Subcutaneous adipose tissue (tissue), 4 donors: ENCODE results near the gene ASCL1. TPM values are rescaled to one million over a fixed set of nuclear protein-coding genes. Genes with fewer than 3 reads are reported as not detected.

ENCODE experiments used
- CTCF ChIP-seq: fragments of 450-650 bp; IDR thresholded peaks from one replicate; pipeline ENCODE4 v1.5.1; 2016; ENCODE audit warnings: low read depth, mild to moderate bottlenecking, control low read depth, antibody characterized with exemption, moderate library complexity
- total RNA-seq, 4 donors: library from RNA; depleted of rRNA; stranded (reverse); fragments of >200 nt; gene quantifications; one replicate each; pipeline ENCODE4 v1.1.0, GENCODE V29; 2016

Gene ASCL1
- total RNA-seq, 4 donors from 2014 or later, result not detected

- no peak for TF ChIP-seq CTCF
These were observed 41.0 kb upstream of the ASCL1 start for GRCh38 chr12:102916252-102917025.

DNA sequence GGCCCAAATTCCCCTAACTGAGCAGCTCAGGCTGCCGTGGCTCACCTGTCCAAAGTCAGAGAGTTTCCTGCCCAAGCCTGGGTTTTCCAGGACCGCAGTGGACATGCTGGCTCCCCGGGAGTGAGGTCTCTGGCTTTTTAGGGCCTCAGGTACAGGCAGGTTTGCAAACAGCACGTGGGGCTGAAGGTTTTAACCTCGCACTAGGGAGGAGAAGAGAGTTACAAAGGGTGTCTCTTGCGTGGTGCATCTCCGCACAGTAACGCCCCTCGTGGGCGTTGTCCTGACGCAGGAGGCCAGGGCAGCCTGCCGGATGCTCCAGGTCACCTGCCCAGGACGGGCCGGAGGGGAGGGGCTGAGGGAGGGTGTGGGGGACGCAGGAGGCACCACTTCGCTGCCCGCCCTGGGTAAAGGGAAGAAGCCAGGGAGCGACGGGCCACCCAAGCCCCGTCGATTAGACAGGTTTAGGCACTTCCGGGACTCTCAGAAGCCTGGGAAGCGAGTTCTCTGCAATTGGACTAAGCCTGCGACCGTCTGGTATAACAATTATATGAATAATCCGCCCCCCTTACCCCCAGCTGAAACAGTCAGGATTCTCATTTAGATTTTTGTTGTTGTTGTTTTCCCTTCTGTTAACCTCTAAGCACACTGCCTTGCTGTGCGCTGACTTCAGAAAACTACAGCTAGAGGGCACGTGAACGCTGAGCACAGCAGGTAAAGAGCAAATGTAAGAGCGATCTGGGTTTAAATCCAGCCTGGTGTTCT is 40.3 kb upstream of the ASCL1 start, which contains the start of gene PAH:
Gene PAH (minus strand): TSS at position 219 of the 762 bp plus-strand sequence. CDS start 114 bp downstream, at position 105.
- no peak for TF ChIP-seq CTCF

DNA sequence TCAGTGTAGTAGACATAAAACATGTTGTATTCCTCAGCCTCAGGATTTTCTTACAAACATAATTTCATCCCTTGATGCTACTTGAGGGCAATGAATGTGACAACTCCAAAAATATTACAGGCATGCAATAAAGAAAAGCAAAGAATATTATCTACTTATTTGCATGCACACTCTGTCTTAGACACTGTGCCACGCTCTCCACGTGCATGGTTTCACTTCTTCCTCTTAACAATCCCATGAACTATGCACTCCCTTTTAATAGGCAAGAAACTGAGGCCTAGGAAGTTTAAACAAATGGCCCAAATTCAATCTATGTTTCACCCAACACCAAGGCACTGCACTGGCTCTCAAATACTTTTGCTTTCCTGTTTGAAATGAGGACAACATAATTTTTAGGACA is 38.6 kb upstream of the ASCL1 start:
- TF ChIP-seq CTCF, result no peak

DNA sequence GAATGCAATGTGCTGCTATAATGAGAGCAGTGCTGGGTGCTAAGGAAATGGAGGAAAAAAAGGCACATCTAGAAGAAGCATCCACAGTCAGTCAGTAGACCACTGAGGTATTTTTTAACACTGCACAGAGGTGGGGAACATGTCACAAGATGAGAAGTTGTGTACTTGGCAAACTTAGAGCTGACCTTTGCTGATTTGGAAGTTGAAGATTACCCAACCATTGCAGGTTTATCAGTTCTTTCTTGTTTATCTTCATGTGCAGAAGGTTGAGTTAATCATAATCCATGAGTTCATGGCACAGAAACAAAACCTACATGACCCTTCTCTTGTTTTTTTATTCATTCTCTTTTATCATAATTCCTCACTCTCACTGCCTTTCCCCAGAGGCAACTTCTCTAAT is 37.2 kb upstream of the ASCL1 start:
- no peak for TF ChIP-seq CTCF

- no peak for TF ChIP-seq CTCF
These were observed 36.2 kb upstream of the ASCL1 start for GRCh38 chr12:102921240-102921639.

DNA sequence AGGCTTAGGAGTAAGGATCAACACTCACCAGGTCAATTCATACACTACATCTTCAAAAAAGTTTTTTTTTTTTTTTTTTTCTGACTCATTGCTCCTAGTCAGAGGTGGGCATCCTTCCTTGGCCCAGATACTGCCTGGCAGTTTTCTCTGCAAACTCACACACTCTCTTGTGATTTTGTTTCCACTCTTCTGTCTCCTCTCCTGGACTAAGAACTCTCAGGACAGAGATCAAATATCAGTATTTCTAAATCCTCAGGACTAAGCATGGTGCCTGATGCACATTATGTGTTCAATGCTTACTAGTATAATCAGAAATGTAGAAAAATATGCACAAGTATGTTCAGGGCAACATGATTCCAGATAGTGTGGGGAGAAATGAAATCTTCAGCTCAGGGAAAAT is 30.3 kb upstream of the ASCL1 start:
- no peak for TF ChIP-seq CTCF

DNA sequence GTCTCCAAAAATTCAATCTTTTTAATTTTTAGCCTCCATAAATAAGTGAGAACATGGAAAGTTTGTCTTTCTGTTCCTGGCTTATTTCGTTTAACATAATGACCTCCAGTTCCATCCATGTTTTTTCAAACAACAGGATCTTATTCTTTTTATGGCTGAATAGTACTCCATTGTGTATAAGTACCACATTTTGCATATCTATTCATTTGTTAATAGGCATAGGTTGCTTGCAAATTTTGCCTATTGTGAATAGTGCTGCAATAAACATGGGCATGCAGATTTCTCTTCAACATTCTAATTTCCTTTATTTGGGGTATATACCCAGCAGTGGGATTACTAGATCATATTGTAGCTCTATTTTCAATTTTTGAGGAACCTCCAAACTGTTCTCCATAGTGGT is 24.3 kb upstream of the ASCL1 start:
- TF ChIP-seq CTCF, result no peak
